GM23338 (cell line): ENCODE data around the gene CACNB4.

ENCODE experiments used
- CTCF ChIP-seq, 2 experiments: fragments of 200-600 bp in 1 of 2; sonication (generic) in 1 of 2; conservative IDR thresholded peaks; 2 replicates each; pipeline versions ENCODE4 v1.5.1 to v1.6.1; 2016 to 2017; ENCODE audit warnings: antibody characterized with exemption in 2 of 2, low read depth in 2 of 2, mild to moderate bottlenecking in 2 of 2, moderate library complexity in 1 of 2
- ETS1 ChIP-seq: IDR thresholded peaks from 2 replicates; pipeline ENCODE4 v1.6.1; 2016; ENCODE audit warnings: antibody characterized with exemption
- EZH2 ChIP-seq: fragments of 200-600 bp; sonication (generic); IDR thresholded peaks from one replicate; pipeline ENCODE4 v1.8.0; 2017; ENCODE audit warnings: antibody characterized with exemption, mild to moderate bottlenecking, low read depth; ENCODE audit not compliant: unreplicated experiment
- JUNB ChIP-seq: IDR thresholded peaks from one replicate; pipeline ENCODE4 v1.6.1; 2016; ENCODE audit warnings: antibody characterized with exemption; ENCODE audit not compliant: unreplicated experiment
- POLR2AphosphoS5 ChIP-seq: IDR thresholded peaks from 2 replicates; pipeline ENCODE4 v1.6.1; 2016; ENCODE audit warnings: antibody characterized with exemption, low read depth
- REST ChIP-seq: IDR thresholded peaks from one replicate; pipeline ENCODE4 v1.6.1; 2018; ENCODE audit warnings: antibody characterized with exemption; ENCODE audit not compliant: unreplicated experiment
- STAT1 ChIP-seq: IDR thresholded peaks from one replicate; pipeline ENCODE4 v1.6.1; 2016; ENCODE audit warnings: antibody characterized with exemption; ENCODE audit not compliant: unreplicated experiment
- ZNF331 ChIP-seq: fragments of 250-450 bp; sonication (Bioruptor Pico); IDR thresholded peaks from 2 replicates; pipeline ENCODE4 v1.5.0; 2020; ENCODE audit warnings: low read depth, mild to moderate bottlenecking, moderate library complexity

- TF ChIP-seq CTCF (conservative IDR thresholded peaks at IDR 0.05; ENCODE audit: low read depth in 2 of 2) (no peak), REST (no peak), STAT1 (no peak), POLR2AphosphoS5 (no peak), EZH2 (no peak), ZNF331 (CRISPR knock-in tag) (no peak), JUNB (no peak), ETS1 (no peak)
Observed at GRCh38 chr2:151905963-151906632, 192.7 kb downstream of the CACNB4 start.
